NB4 (cell line): ENCODE data around the gene LSM11.
"Not testable (repeated sequence)": the region's sequence is repeated elsewhere in the genome, so short reads cannot be mapped to it uniquely, and the experiment has no call there.

Experiments
- MAX ChIP-seq: IDR thresholded peaks from 2 replicates; pipeline ENCODE4 v1.6.1; 2011; ENCODE audit warnings: low read depth, low read length
- TF ChIP-seq, protein P1 (sequence below): IDR thresholded peaks from one replicate; pipeline ENCODE4 v1.5.1; 2012; ENCODE audit warnings: low read depth, low read length

GRCh38 chr5:157726607-157727006 is 16.9 kb upstream of the LSM11 start:
- TF ChIP-seq, protein P1, sequence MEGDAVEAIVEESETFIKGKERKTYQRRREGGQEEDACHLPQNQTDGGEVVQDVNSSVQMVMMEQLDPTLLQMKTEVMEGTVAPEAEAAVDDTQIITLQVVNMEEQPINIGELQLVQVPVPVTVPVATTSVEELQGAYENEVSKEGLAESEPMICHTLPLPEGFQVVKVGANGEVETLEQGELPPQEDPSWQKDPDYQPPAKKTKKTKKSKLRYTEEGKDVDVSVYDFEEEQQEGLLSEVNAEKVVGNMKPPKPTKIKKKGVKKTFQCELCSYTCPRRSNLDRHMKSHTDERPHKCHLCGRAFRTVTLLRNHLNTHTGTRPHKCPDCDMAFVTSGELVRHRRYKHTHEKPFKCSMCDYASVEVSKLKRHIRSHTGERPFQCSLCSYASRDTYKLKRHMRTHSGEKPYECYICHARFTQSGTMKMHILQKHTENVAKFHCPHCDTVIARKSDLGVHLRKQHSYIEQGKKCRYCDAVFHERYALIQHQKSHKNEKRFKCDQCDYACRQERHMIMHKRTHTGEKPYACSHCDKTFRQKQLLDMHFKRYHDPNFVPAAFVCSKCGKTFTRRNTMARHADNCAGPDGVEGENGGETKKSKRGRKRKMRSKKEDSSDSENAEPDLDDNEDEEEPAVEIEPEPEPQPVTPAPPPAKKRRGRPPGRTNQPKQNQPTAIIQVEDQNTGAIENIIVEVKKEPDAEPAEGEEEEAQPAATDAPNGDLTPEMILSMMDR = not testable (repeated sequence)
- not testable (repeated sequence) for TF ChIP-seq MAX
